Measurements from ENCODE around the gene PEPD. TPM values are rescaled to one million over a fixed set of nuclear protein-coding genes. Genes with fewer than 3 reads are reported as not detected.

The PEPD gene
- polyA plus RNA-seq, 4 donors = 159 to 1,330 (median 491) TPM

GRCh38 chr19:33410915-33411401 lies 110.6 kb downstream of the PEPD start:
- Histone ChIP-seq H3K36me3 (ENCODE audit: control insufficient read depth in 3 of 3, insufficient read depth in 2 of 3, low read depth in 1 of 3, low read length in 3 of 3) (peaks cover 0 to 66% (median 9%) of the 10 kb centered on the region in 3 donors), H3K4me1 (ENCODE audit: control insufficient read depth in 3 of 3, insufficient read depth in 2 of 3, low read depth in 1 of 3, low read length in 2 of 3) (peaks cover 0 to 9% (median 0%) of the 10 kb centered on the region in 3 donors), H3K9me3 (ENCODE audit: control insufficient read depth in 2 of 2, insufficient read depth in 1 of 2, low read depth in 1 of 2, low read length in 1 of 2) (no peaks in the 10 kb centered on the region), H3K27ac (ENCODE audit: low read depth in 1 of 3, low read length in 2 of 3) (no peak overlapping the region), H3K4me3 (ENCODE audit: low read depth in 1 of 3, low read length in 3 of 3) (no peak overlapping the region), H3K27me3 (ENCODE audit: control insufficient read depth in 3 of 3, insufficient read depth in 3 of 3, low read length in 3 of 3) (no peaks in the 10 kb centered on the region)
- no peak for DNase-seq
- WGBS, 3 donors = 87 to 91% (median 89%) methylated on average over 21 of the region's 21 CpGs
- no peak for FAIRE-seq

DNA sequence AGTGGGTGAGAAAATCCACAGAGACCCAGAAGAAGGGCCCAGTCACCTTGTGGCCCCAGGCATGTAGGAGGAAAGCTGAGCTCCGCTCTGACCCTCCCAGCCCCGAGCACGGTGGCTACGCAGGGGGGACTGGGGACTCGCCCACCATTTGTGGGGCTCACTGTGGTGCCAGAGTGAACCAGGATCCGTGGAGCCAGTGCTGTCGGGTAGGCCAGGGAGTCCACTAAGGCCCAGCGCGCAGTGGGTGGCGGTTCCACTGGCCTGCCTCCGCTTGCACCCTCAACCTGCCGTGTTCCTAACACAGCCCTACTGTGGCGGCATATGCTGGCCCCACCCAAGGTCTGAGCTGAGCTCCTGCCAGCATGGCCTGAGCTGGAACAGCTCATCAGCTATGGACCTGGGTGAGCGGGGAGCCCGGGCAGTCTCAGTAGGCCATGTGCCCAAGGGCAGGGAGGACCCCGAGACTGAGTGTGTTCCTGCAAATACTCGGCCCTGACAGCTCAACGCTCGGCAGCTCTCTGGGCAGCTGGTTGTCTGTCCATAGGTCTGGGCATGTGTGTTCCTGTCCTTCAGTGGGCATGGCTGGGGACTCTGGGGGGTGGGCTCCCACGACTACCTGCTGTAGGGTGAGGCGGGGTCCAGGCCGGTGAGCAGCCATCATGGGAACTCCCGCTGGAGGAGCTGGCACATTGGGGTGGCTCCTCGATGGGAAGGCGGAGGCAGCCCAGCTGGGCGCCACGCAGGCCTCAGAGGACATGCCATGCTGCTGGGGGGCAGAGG lies 111.5 kb downstream of the PEPD start:
- FAIRE-seq (no peak), DNase-seq (no peak)
- Histone ChIP-seq H3K27ac (ENCODE audit: low read depth in 1 of 3, low read length in 2 of 3) (no peak overlapping the region), H3K27me3 (ENCODE audit: control insufficient read depth in 3 of 3, insufficient read depth in 3 of 3, low read length in 3 of 3) (no peaks in the 10 kb centered on the region), H3K4me1 (ENCODE audit: control insufficient read depth in 3 of 3, insufficient read depth in 2 of 3, low read depth in 1 of 3, low read length in 2 of 3) (peaks cover 0 to 15% (median 0%) of the 10 kb centered on the region in 3 donors), H3K36me3 (ENCODE audit: control insufficient read depth in 3 of 3, insufficient read depth in 2 of 3, low read depth in 1 of 3, low read length in 3 of 3) (peaks cover 0 to 72% (median 9%) of the 10 kb centered on the region in 3 donors), H3K4me3 (ENCODE audit: low read depth in 1 of 3, low read length in 3 of 3) (no peak overlapping the region), H3K9me3 (ENCODE audit: control insufficient read depth in 2 of 2, insufficient read depth in 1 of 2, low read depth in 1 of 2, low read length in 1 of 2) (no peaks in the 10 kb centered on the region)
- 94 to 95% (median 95%) methylated on average over 27 of the region's 27 CpGs for WGBS, 3 donors

- FAIRE-seq (no peak), DNase-seq (no peak)
- H3K27me3 ChIP-seq (ENCODE audit: control insufficient read depth in 3 of 3, insufficient read depth in 3 of 3, low read length in 3 of 3) = no peaks in the 10 kb centered on the region
- H3K27ac ChIP-seq (ENCODE audit: low read depth in 1 of 3, low read length in 2 of 3) = no peak overlapping the region
- no peak overlapping the region for H3K4me3 ChIP-seq (ENCODE audit: low read depth in 1 of 3, low read length in 3 of 3)
- peaks cover 0 to 26% (median 0%) of the 10 kb centered on the region in 3 donors for H3K4me1 ChIP-seq (ENCODE audit: control insufficient read depth in 3 of 3, insufficient read depth in 2 of 3, low read depth in 1 of 3, low read length in 2 of 3)
- H3K36me3 ChIP-seq (ENCODE audit: control insufficient read depth in 3 of 3, insufficient read depth in 2 of 3, low read depth in 1 of 3, low read length in 3 of 3) = peaks cover 0 to 71% (median 9%) of the 10 kb centered on the region in 3 donors
- H3K9me3 ChIP-seq (ENCODE audit: control insufficient read depth in 2 of 2, insufficient read depth in 1 of 2, low read depth in 1 of 2, low read length in 1 of 2) = no peaks in the 10 kb centered on the region
- WGBS, 3 donors = 53 to 82% (median 66%) methylated on average over 18 of the region's 18 CpGs
Observed at GRCh38 chr19:33408538-33409434, 112.8 kb downstream of the PEPD start.

DNA sequence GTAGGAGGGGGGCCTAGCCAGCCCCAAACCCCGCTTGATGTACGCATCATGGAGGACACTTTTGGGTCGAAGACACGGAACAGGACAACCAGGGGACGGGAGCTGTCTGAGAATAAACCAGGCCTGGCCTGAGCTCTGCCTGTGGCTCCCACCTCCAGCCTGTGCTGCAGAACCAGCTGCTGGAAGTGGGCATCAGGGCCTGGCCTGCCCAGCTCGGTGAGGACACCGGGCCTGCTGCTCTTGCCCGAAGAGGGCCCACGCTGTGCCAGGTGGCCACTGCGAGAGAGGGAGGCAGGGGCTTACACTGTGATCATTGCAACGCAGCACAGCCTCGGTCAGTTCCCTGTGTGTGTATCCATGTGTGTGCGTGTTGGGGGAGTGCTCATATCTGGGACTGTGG lies 113.5 kb downstream of the PEPD start:
- H3K27me3 ChIP-seq (ENCODE audit: control insufficient read depth in 3 of 3, insufficient read depth in 3 of 3, low read length in 3 of 3) = no peaks in the 10 kb centered on the region
- H3K9me3 ChIP-seq (ENCODE audit: control insufficient read depth in 2 of 2, insufficient read depth in 1 of 2, low read depth in 1 of 2, low read length in 1 of 2) = no peaks in the 10 kb centered on the region
- H3K4me1 ChIP-seq (ENCODE audit: control insufficient read depth in 3 of 3, insufficient read depth in 2 of 3, low read depth in 1 of 3, low read length in 2 of 3) = peaks cover 0 to 31% (median under 1%) of the 10 kb centered on the region in 3 donors
- H3K36me3 ChIP-seq (ENCODE audit: control insufficient read depth in 3 of 3, insufficient read depth in 2 of 3, low read depth in 1 of 3, low read length in 3 of 3) = peaks cover 0 to 70% (median 7%) of the 10 kb centered on the region in 3 donors
- no peak for FAIRE-seq
- no peak for DNase-seq
- WGBS, 3 donors = 85 to 88% (median 87%) methylated on average over 13 of the region's 13 CpGs
- no peak overlapping the region for H3K4me3 ChIP-seq (ENCODE audit: low read depth in 1 of 3, low read length in 3 of 3)
- no peak overlapping the region for H3K27ac ChIP-seq (ENCODE audit: low read depth in 1 of 3, low read length in 2 of 3)

DNA sequence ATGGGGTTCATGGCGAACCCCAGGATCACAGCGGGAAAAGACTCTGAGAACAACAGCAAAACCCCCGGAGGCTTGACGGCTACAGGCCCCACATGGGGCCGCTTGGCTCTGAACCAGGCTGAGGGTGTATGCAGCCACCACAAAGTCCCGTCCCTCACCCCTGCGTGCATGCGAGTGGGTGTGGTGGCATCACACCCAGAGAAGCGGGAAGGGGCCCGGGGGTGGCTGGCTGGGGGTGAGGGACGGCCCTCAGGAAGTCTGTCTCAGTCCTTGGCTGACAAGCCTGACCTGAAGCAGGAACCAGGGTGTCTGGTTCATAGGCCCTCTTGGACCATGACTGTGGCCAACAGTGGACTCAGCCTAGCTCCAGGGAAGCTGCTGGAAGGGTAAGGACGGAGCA lies 113.9 kb downstream of the PEPD start:
- Histone ChIP-seq H3K4me1 (ENCODE audit: control insufficient read depth in 3 of 3, insufficient read depth in 2 of 3, low read depth in 1 of 3, low read length in 2 of 3) (peaks cover 0 to 35% (median 3%) of the 10 kb centered on the region in 3 donors), H3K4me3 (ENCODE audit: low read depth in 1 of 3, low read length in 3 of 3) (no peak overlapping the region), H3K9me3 (ENCODE audit: control insufficient read depth in 2 of 2, insufficient read depth in 1 of 2, low read depth in 1 of 2, low read length in 1 of 2) (no peaks in the 10 kb centered on the region), H3K27me3 (ENCODE audit: control insufficient read depth in 3 of 3, insufficient read depth in 3 of 3, low read length in 3 of 3) (no peaks in the 10 kb centered on the region), H3K27ac (ENCODE audit: low read depth in 1 of 3, low read length in 2 of 3) (no peak overlapping the region), H3K36me3 (ENCODE audit: control insufficient read depth in 3 of 3, insufficient read depth in 2 of 3, low read depth in 1 of 3, low read length in 3 of 3) (peaks cover 0 to 72% (median 7%) of the 10 kb centered on the region in 3 donors)
- DNase-seq (no peak), FAIRE-seq (no peak)
- 78 to 92% (median 82%) methylated on average over 11 to 12 of the region's 12 CpGs for WGBS, 3 donors

GRCh38 chr19:33407140-33407551 lies 114.4 kb downstream of the PEPD start:
- DNase-seq = no peak
- peaks cover 0 to 76% (median 6%) of the 10 kb centered on the region in 3 donors for H3K36me3 ChIP-seq (ENCODE audit: control insufficient read depth in 3 of 3, insufficient read depth in 2 of 3, low read depth in 1 of 3, low read length in 3 of 3)
- WGBS, 3 donors = 47 to 57% (median 56%) methylated on average over 9 of the region's 9 CpGs
- H3K9me3 ChIP-seq (ENCODE audit: control insufficient read depth in 2 of 2, insufficient read depth in 1 of 2, low read depth in 1 of 2, low read length in 1 of 2) = no peaks in the 10 kb centered on the region
- H3K4me1 ChIP-seq (ENCODE audit: control insufficient read depth in 3 of 3, insufficient read depth in 2 of 3, low read depth in 1 of 3, low read length in 2 of 3) = peaks cover 0 to 41% (median 5%) of the 10 kb centered on the region in 3 donors
- no peak for FAIRE-seq
- H3K27ac ChIP-seq (ENCODE audit: low read depth in 1 of 3, low read length in 2 of 3) = no peak overlapping the region
- no peak overlapping the region for H3K4me3 ChIP-seq (ENCODE audit: low read depth in 1 of 3, low read length in 3 of 3)
- H3K27me3 ChIP-seq (ENCODE audit: control insufficient read depth in 3 of 3, insufficient read depth in 3 of 3, low read length in 3 of 3) = no peaks in the 10 kb centered on the region

DNA sequence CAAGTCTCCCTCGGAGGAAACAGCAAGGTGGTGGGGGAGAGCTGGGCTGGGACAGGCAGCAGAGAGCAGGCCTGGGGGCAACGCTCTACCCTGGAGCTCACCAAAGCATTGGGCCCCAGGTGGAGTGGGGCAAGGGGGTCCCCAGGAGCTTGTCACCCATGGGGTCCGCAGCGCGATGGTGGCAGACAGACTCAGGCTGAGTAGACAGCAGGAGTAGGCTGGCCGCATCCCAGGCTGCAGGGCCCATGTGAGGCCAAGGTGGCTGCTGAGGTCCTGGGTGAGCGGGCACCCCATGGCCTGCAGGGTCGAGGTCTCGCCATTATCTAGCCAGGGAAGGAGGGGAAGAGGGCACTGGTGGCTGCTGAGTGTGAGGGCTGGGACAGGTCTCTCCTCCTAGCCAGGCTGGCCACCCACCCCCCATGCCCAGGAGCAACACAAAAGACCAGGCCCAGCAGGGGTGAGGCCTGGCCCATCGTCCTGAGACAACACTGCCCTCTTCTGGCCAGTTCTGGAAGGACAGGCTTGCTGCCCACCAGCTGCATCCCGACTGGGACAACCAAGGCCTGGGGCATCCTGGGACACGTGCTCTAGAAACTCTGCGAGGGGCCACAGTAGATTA lies 115.0 kb downstream of the PEPD start:
- H3K27ac ChIP-seq (ENCODE audit: low read depth in 1 of 3, low read length in 2 of 3) = no peak overlapping the region
- WGBS, 3 donors = 51 to 60% (median 57%) methylated on average over 10 to 13 of the region's 13 CpGs
- no peaks in the 10 kb centered on the region for H3K27me3 ChIP-seq (ENCODE audit: control insufficient read depth in 3 of 3, insufficient read depth in 3 of 3, low read length in 3 of 3)
- FAIRE-seq (no peak), DNase-seq (peak; percentile 69 to 87)
- peaks cover 0 to 76% (median 5%) of the 10 kb centered on the region in 3 donors for H3K36me3 ChIP-seq (ENCODE audit: control insufficient read depth in 3 of 3, insufficient read depth in 2 of 3, low read depth in 1 of 3, low read length in 3 of 3)
- peaks cover 0 to 46% (median 5%) of the 10 kb centered on the region in 3 donors for H3K4me1 ChIP-seq (ENCODE audit: control insufficient read depth in 3 of 3, insufficient read depth in 2 of 3, low read depth in 1 of 3, low read length in 2 of 3)
- no peaks in the 10 kb centered on the region for H3K9me3 ChIP-seq (ENCODE audit: control insufficient read depth in 2 of 2, insufficient read depth in 1 of 2, low read depth in 1 of 2, low read length in 1 of 2)
- no peak overlapping the region for H3K4me3 ChIP-seq (ENCODE audit: low read depth in 1 of 3, low read length in 3 of 3)
